WTC11 (cell line): ENCODE results near the gene ACTRT3. TPM values are rescaled to one million over a fixed set of nuclear protein-coding genes. Genes with fewer than 3 reads are reported as not detected.

Source experiments
- ATAC-seq: fragments of 200-7000 bp; cut with Tn5 transposase; 2 replicates; pipeline ENCODE4 v1.10.0; 2021; ENCODE audit warnings: mild to moderate bottlenecking, moderate library complexity
- CTCF ChIA-PET: fragments of 300-600 bp; sonication (Branson Sonifier 250); formaldehyde crosslinking; loops from one replicate; lab custom pipeline; 2021; ENCODE audit warnings: antibody characterized with exemption; lab: Charles Lee
- POLR2A ChIA-PET: fragments of 350-600 bp; sonication (Branson Sonifier 250); formaldehyde crosslinking; loops from one replicate; lab custom pipeline; 2021; ENCODE audit warnings: antibody characterized with exemption; lab: Charles Lee
- DNase-seq: peaks from one replicate; pipeline ENCODE4 v3.0.0; 2021; ENCODE audit warnings: low spot score
- H3K27ac Mint-ChIP-seq: 2 replicates; pipeline ENCODE4 v1.8.0; 2021; ENCODE audit warnings: mixed read lengths
- H3K27me3 Mint-ChIP-seq: 2 replicates; pipeline ENCODE4 v1.8.0; 2021; ENCODE audit warnings: low read depth, mild to moderate bottlenecking, moderate library complexity, mixed read lengths
- H3K36me3 Mint-ChIP-seq: 2 replicates; pipeline ENCODE4 v1.8.0; 2021; ENCODE audit warnings: mixed read lengths
- H3K4me1 Mint-ChIP-seq: 2 replicates; pipeline ENCODE4 v1.8.0; 2022; ENCODE audit warnings: mixed read lengths
- H3K4me3 Mint-ChIP-seq: 2 replicates; pipeline ENCODE4 v1.8.0; 2021; ENCODE audit warnings: mild to moderate bottlenecking, moderate library complexity, mixed read lengths
- H3K9me3 Mint-ChIP-seq: 2 replicates; pipeline ENCODE4 v1.8.0; 2021; ENCODE audit warnings: mixed read lengths
- CBFB ChIP-seq: sonication (generic); formaldehyde crosslinking; IDR thresholded peaks from 2 replicates; pipeline ENCODE4 v1.8.1; 2022; ENCODE audit warnings: mild to moderate bottlenecking, low read depth, missing genetic modification reagents
- CREB1 ChIP-seq: sonication (generic); formaldehyde crosslinking; IDR thresholded peaks from 2 replicates; pipeline ENCODE4 v1.8.0; 2023; ENCODE audit warnings: mild to moderate bottlenecking, missing genetic modification reagents
- E2F1 ChIP-seq: sonication (generic); formaldehyde crosslinking; IDR thresholded peaks from 2 replicates; pipeline ENCODE4 v1.8.0; 2022; ENCODE audit warnings: mild to moderate bottlenecking, missing genetic modification reagents
- ELF4 ChIP-seq: sonication (generic); formaldehyde crosslinking; IDR thresholded peaks from 2 replicates; pipeline ENCODE4 v1.8.1; 2022; ENCODE audit warnings: low read depth, mild to moderate bottlenecking, moderate library complexity, missing genetic modification reagents
- ERG ChIP-seq: fragments of 250-450 bp; sonication (Bioruptor Pico); IDR thresholded peaks from 2 replicates; pipeline ENCODE4 v1.8.0; 2021; ENCODE audit warnings: mild to moderate bottlenecking
- ETV6 ChIP-seq: sonication (generic); formaldehyde crosslinking; IDR thresholded peaks from 2 replicates; pipeline ENCODE4 v1.8.1; 2022; ENCODE audit warnings: mild to moderate bottlenecking, missing genetic modification reagents
- IRF2 ChIP-seq: sonication (generic); formaldehyde crosslinking; IDR thresholded peaks from 2 replicates; pipeline ENCODE4 v1.8.0; 2022; ENCODE audit warnings: low read depth, missing genetic modification reagents, borderline replicate concordance
- JUN ChIP-seq: sonication (generic); formaldehyde crosslinking; IDR thresholded peaks from 2 replicates; pipeline ENCODE4 v1.8.0; 2023; ENCODE audit warnings: mild to moderate bottlenecking, missing genetic modification reagents
- KAT7 ChIP-seq: sonication (generic); formaldehyde crosslinking; IDR thresholded peaks from 2 replicates; pipeline ENCODE4 v1.8.1; 2023; ENCODE audit warnings: missing genetic modification reagents, mild to moderate bottlenecking, borderline replicate concordance
- NFATC4 ChIP-seq: fragments of 250-450 bp; sonication (Bioruptor Pico); IDR thresholded peaks from 2 replicates; pipeline ENCODE4 v1.9.0; 2021; ENCODE audit warnings: mild to moderate bottlenecking
- NFYB ChIP-seq: sonication (generic); formaldehyde crosslinking; conservative IDR thresholded peaks from 2 replicates; pipeline ENCODE4 v1.8.0; 2022; ENCODE audit warnings: low read depth, missing genetic modification reagents
- NR2C2 ChIP-seq: sonication (generic); formaldehyde crosslinking; IDR thresholded peaks from 2 replicates; pipeline ENCODE4 v1.8.0; 2022; ENCODE audit warnings: mild to moderate bottlenecking, missing genetic modification reagents
- OVOL2 ChIP-seq: fragments of 250-450 bp; sonication (Bioruptor Pico); IDR thresholded peaks from 2 replicates; pipeline ENCODE4 v1.9.0; 2021; ENCODE audit warnings: mild to moderate bottlenecking, borderline replicate concordance
- PRRX2 ChIP-seq: fragments of 250-450 bp; sonication (Bioruptor Pico); IDR thresholded peaks from 2 replicates; pipeline ENCODE4 v1.8.0; 2021; ENCODE audit warnings: mild to moderate bottlenecking
- SOX15 ChIP-seq: fragments of 250-450 bp; sonication (Bioruptor Pico); IDR thresholded peaks from 2 replicates; pipeline ENCODE4 v1.9.0; 2021; ENCODE audit warnings: mild to moderate bottlenecking
- TEAD4 ChIP-seq: sonication (generic); formaldehyde crosslinking; IDR thresholded peaks from 2 replicates; pipeline ENCODE4 v1.8.0; 2022; ENCODE audit warnings: mild to moderate bottlenecking, missing genetic modification reagents
- ZNF121 ChIP-seq: sonication (generic); formaldehyde crosslinking; IDR thresholded peaks from 2 replicates; pipeline ENCODE4 v1.8.0; 2023; ENCODE audit warnings: missing genetic modification reagents
- ZNF232 ChIP-seq: sonication (generic); formaldehyde crosslinking; IDR thresholded peaks from 2 replicates; pipeline ENCODE4 v1.8.0; 2022; ENCODE audit warnings: mild to moderate bottlenecking, missing genetic modification reagents
- ZNF263 ChIP-seq: sonication (generic); formaldehyde crosslinking; IDR thresholded peaks from 2 replicates; pipeline ENCODE4 v1.8.1; 2022; ENCODE audit warnings: low read depth, mild to moderate bottlenecking, moderate library complexity, missing genetic modification reagents
- ZNF423 ChIP-seq: fragments of 250-450 bp; sonication (Bioruptor Pico); IDR thresholded peaks from 2 replicates; pipeline ENCODE4 v2.1.2; 2022; ENCODE audit warnings: mild to moderate bottlenecking, moderate library complexity
- total RNA-seq: library from RNA; stranded (reverse); gene quantifications from 3 replicates; pipeline ENCODE4 v1.2.3, GENCODE V29; 2021
- TF ChIP-seq, protein P1 (sequence below): sonication (generic); formaldehyde crosslinking; IDR thresholded peaks from 2 replicates; pipeline ENCODE4 v1.8.0; 2022; ENCODE audit warnings: mild to moderate bottlenecking, missing genetic modification reagents
- TF ChIP-seq, protein P2 (sequence below): fragments of 250-450 bp; sonication (Bioruptor Pico); IDR thresholded peaks from 2 replicates; pipeline ENCODE4 v1.9.0; 2021; ENCODE audit warnings: mild to moderate bottlenecking, borderline replicate concordance
- TF ChIP-seq, protein P3 (sequence below): sonication (generic); formaldehyde crosslinking; IDR thresholded peaks from 2 replicates; pipeline ENCODE4 v1.8.1; 2023; ENCODE audit warnings: mild to moderate bottlenecking, moderate library complexity, missing genetic modification reagents

ACTRT3 gene
- total RNA-seq, 1 experiment from 2014 or later, result 2.3 TPM

- CTCF ChIA-PET, result interaction anchor here (0.6 kb wide), 1 partner anchor 372 kb away, joined by 3 read pairs; the partner anchor contains the start of gene PHC3
- TF ChIP-seq ZNF232 (CRISPR knock-in tag) (no peak), KAT7 (CRISPR knock-in tag) (no peak), JUN (no peak), PRRX2 (CRISPR knock-in tag) (no peak), OVOL2 (CRISPR knock-in tag) (no peak), IRF2 (CRISPR knock-in tag) (no peak)
- TF ChIP-seq, all 79 proteins: peak for 0
- H3K4me1 Mint-ChIP-seq, result peaks cover 34% of the 10 kb centered on the region
- ATAC-seq (no peak), DNase-seq (no peak)
- H3K36me3 Mint-ChIP-seq, result no peaks in the 10 kb centered on the region; the same call in 1 of the 2 replicates
- H3K9me3 Mint-ChIP-seq, result no peaks in the 10 kb centered on the region
- H3K27me3 Mint-ChIP-seq, result peaks cover 27% of the 10 kb centered on the region
- no peak overlapping the region for H3K4me3 Mint-ChIP-seq
- POLR2A ChIA-PET, result interaction anchor here (1.1 kb wide), 1 partner anchor 274 kb away, joined by 3 read pairs; no protein-coding TSS in a partner anchor
- H3K27ac Mint-ChIP-seq, result no peak overlapping the region; the same call in 1 of the 2 replicates
Measured at GRCh38 chr3:169809230-169809795, 40.0 kb upstream of the ACTRT3 start.

GRCh38 chr3:169804681-169805080, 35.3 kb upstream of the ACTRT3 start:
- no peak for DNase-seq
- CTCF ChIA-PET, result no interaction called here
- no peak overlapping the region for H3K27ac Mint-ChIP-seq
- H3K36me3 Mint-ChIP-seq, result peaks cover 6% of the 10 kb centered on the region; the same call in 1 of the 2 replicates
- TF ChIP-seq CREB1 (CRISPR knock-in tag) (no peak), ZNF121 (CRISPR knock-in tag) (no peak), CBFB (CRISPR knock-in tag) (no peak), NR2C2 (CRISPR knock-in tag) (no peak), ETV6 (CRISPR knock-in tag) (no peak), SOX15 (no peak), ZNF423 (CRISPR knock-in tag) (no peak), TEAD4 (no peak), E2F1 (CRISPR knock-in tag) (no peak)
- TF ChIP-seq, protein P1, sequence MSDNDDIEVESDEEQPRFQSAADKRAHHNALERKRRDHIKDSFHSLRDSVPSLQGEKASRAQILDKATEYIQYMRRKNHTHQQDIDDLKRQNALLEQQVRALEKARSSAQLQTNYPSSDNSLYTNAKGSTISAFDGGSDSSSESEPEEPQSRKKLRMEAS (CRISPR knock-in tag), result no peak
- TF ChIP-seq, protein P2, sequence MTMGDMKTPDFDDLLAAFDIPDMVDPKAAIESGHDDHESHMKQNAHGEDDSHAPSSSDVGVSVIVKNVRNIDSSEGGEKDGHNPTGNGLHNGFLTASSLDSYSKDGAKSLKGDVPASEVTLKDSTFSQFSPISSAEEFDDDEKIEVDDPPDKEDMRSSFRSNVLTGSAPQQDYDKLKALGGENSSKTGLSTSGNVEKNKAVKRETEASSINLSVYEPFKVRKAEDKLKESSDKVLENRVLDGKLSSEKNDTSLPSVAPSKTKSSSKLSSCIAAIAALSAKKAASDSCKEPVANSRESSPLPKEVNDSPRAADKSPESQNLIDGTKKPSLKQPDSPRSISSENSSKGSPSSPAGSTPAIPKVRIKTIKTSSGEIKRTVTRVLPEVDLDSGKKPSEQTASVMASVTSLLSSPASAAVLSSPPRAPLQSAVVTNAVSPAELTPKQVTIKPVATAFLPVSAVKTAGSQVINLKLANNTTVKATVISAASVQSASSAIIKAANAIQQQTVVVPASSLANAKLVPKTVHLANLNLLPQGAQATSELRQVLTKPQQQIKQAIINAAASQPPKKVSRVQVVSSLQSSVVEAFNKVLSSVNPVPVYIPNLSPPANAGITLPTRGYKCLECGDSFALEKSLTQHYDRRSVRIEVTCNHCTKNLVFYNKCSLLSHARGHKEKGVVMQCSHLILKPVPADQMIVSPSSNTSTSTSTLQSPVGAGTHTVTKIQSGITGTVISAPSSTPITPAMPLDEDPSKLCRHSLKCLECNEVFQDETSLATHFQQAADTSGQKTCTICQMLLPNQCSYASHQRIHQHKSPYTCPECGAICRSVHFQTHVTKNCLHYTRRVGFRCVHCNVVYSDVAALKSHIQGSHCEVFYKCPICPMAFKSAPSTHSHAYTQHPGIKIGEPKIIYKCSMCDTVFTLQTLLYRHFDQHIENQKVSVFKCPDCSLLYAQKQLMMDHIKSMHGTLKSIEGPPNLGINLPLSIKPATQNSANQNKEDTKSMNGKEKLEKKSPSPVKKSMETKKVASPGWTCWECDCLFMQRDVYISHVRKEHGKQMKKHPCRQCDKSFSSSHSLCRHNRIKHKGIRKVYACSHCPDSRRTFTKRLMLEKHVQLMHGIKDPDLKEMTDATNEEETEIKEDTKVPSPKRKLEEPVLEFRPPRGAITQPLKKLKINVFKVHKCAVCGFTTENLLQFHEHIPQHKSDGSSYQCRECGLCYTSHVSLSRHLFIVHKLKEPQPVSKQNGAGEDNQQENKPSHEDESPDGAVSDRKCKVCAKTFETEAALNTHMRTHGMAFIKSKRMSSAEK (CRISPR knock-in tag), result no peak
- H3K4me1 Mint-ChIP-seq, result peaks cover 5% of the 10 kb centered on the region
- no peak overlapping the region for H3K4me3 Mint-ChIP-seq
- POLR2A ChIA-PET, result no interaction called here
- H3K9me3 Mint-ChIP-seq, result no peaks in the 10 kb centered on the region
- no peak for ATAC-seq
- no peaks in the 10 kb centered on the region; the same call in 1 of the 2 replicates for H3K27me3 Mint-ChIP-seq

- no peak for DNase-seq
- TF ChIP-seq ZNF263 (CRISPR knock-in tag) (no peak), NFYB (no peak), E2F1 (CRISPR knock-in tag) (no peak), ELF4 (no peak), NFATC4 (CRISPR knock-in tag) (no peak), ERG (CRISPR knock-in tag) (no peak)
- TF ChIP-seq, protein P3, sequence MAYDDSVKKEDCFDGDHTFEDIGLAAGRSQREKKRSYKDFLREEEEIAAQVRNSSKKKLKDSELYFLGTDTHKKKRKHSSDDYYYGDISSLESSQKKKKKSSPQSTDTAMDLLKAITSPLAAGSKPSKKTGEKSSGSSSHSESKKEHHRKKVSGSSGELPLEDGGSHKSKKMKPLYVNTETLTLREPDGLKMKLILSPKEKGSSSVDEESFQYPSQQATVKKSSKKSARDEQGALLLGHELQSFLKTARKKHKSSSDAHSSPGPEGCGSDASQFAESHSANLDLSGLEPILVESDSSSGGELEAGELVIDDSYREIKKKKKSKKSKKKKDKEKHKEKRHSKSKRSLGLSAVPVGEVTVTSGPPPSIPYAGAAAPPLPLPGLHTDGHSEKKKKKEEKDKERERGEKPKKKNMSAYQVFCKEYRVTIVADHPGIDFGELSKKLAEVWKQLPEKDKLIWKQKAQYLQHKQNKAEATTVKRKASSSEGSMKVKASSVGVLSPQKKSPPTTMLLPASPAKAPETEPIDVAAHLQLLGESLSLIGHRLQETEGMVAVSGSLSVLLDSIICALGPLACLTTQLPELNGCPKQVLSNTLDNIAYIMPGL (CRISPR knock-in tag), result no peak
- Mint-ChIP-seq H3K27me3 (no peaks in the 10 kb centered on the region), H3K4me3 (no peak overlapping the region), H3K4me1 (no peaks in the 10 kb centered on the region), H3K27ac (no peak overlapping the region), H3K36me3 (peaks cover 9% of the 10 kb centered on the region), H3K9me3 (no peaks in the 10 kb centered on the region)
- ATAC-seq, result no peak
- POLR2A ChIA-PET, result no interaction called here
- CTCF ChIA-PET, result interaction anchor here (0.5 kb wide), 1 partner anchor 383 kb away, joined by 3 read pairs; no protein-coding TSS in a partner anchor
Measured at GRCh38 chr3:169792359-169792758, 23.0 kb upstream of the ACTRT3 start.
